ENCODE data around the gene FOXK1. TPM values are rescaled to one million over a fixed set of nuclear protein-coding genes. Genes with fewer than 3 reads are reported as not detected.

The FOXK1 gene
- total and polyA plus RNA-seq, 9 of the 15 experiments (the other 6 are each of a cell fraction or from before 2014, with no cell fraction given): 0.32 to 45.5 (median 8.1) TPM

DNA sequence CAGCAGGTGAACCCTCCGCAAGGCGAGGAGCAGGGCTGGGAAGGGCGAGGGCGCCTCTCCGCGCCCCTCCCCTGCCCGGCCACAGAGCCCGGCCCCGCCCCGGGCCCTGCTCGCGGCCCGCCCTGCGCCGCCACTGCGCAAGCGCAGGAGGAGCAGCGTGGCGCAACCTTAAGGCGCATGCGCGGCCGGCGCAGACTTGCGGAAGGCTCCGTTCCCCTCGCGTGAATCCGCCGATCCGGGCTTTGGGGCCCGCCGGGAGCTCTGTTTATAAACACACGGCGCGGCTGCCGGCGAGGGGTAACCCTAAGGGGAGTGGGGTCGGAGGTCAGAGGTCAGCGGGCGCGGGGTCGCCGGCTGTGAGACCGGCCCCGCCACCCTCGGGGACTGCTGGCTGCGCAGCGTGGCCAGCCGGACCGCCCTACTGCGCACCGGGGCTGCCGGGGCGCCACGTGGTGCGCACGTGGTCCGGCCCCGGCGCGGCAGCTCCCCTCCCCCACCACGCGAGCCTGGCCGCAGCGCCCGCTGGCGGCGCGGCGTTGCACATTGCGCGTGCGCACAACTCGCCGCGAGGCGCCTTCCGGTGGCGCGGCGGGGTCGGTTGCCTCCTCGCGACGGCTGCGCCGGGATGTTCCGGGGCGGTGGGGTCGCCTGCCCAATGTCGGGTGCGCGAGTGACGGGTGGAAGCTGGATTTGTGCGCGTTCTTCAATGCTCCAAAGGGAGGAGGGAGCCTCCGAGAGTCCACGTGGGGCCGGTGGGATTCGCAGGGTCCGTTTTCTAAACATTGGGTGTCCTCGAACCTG is 40.2 kb upstream of the FOXK1 start (continued):
- TF ChIP-seq, protein P1, sequence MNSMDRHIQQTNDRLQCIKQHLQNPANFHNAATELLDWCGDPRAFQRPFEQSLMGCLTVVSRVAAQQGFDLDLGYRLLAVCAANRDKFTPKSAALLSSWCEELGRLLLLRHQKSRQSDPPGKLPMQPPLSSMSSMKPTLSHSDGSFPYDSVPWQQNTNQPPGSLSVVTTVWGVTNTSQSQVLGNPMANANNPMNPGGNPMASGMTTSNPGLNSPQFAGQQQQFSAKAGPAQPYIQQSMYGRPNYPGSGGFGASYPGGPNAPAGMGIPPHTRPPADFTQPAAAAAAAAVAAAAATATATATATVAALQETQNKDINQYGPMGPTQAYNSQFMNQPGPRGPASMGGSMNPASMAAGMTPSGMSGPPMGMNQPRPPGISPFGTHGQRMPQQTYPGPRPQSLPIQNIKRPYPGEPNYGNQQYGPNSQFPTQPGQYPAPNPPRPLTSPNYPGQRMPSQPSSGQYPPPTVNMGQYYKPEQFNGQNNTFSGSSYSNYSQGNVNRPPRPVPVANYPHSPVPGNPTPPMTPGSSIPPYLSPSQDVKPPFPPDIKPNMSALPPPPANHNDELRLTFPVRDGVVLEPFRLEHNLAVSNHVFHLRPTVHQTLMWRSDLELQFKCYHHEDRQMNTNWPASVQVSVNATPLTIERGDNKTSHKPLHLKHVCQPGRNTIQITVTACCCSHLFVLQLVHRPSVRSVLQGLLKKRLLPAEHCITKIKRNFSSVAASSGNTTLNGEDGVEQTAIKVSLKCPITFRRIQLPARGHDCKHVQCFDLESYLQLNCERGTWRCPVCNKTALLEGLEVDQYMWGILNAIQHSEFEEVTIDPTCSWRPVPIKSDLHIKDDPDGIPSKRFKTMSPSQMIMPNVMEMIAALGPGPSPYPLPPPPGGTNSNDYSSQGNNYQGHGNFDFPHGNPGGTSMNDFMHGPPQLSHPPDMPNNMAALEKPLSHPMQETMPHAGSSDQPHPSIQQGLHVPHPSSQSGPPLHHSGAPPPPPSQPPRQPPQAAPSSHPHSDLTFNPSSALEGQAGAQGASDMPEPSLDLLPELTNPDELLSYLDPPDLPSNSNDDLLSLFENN (IDR thresholded peaks at IDR 0.05; ENCODE audit: low read depth in 2 of 2, low read length in 2 of 2): peak in 1 of 2 experiments; percentile 74; a peak in 2 of 4 replicates
- TF ChIP-seq IRF1 (CRISPR knock-in tag; IDR thresholded peaks at IDR 0.05; ENCODE audit: borderline replicate concordance): no peak
- peak; percentile 90 for TF ChIP-seq TOE1 (IDR thresholded peaks at IDR 0.05; ENCODE audit: borderline replicate concordance)
- peak; percentile 82; the same call in 1 of the 2 replicates for TF ChIP-seq TOE1 (CRISPR knock-in tag; IDR thresholded peaks at IDR 0.05; ENCODE audit: borderline replicate concordance, low read depth)
- peak; percentile 99 for TF ChIP-seq E2F6 (IDR thresholded peaks at IDR 0.05; ENCODE audit: borderline replicate concordance in 1 of 2, extremely low read depth in 1 of 2, insufficient read depth in 1 of 2, insufficient read length in 1 of 2, low read depth in 1 of 2, low read length in 1 of 2, poor library complexity in 1 of 2, severe bottlenecking in 1 of 2)
- TF ChIP-seq NEUROD1 (IDR thresholded peaks at IDR 0.05; ENCODE audit: borderline replicate concordance, low read depth, low read length, partially characterized antibody): peak; percentile 98
- TF ChIP-seq PTRF (tag; IDR thresholded peaks at IDR 0.05): no peak
- TF ChIP-seq KDM5B (IDR thresholded peaks at IDR 0.05; ENCODE audit: insufficient replicate concordance, low read depth, low read length): peak; percentile 96
- TF ChIP-seq POLR2G (IDR thresholded peaks at IDR 0.05; ENCODE audit: low read depth, low read length): peak; percentile 98
- peak; percentile 79 for TF ChIP-seq KAT2B (IDR thresholded peaks at IDR 0.05; ENCODE audit: low read depth, low read length)
- no peak for TF ChIP-seq MTA1 (IDR thresholded peaks at IDR 0.05; ENCODE audit: borderline replicate concordance)
- peak; percentile 96; the same call in 1 of the 2 replicates for TF ChIP-seq ZNF395 (CRISPR knock-in tag; IDR thresholded peaks at IDR 0.05)
- TF ChIP-seq HDAC1 (IDR thresholded peaks at IDR 0.05): peak in 1 of 2 experiments; percentile 91; a peak in 2 of 4 replicates
- TF ChIP-seq TCF3 (CRISPR knock-in tag; IDR thresholded peaks at IDR 0.05): peak; percentile 40; the same call in 1 of the 2 replicates
- TF ChIP-seq, protein P2, sequence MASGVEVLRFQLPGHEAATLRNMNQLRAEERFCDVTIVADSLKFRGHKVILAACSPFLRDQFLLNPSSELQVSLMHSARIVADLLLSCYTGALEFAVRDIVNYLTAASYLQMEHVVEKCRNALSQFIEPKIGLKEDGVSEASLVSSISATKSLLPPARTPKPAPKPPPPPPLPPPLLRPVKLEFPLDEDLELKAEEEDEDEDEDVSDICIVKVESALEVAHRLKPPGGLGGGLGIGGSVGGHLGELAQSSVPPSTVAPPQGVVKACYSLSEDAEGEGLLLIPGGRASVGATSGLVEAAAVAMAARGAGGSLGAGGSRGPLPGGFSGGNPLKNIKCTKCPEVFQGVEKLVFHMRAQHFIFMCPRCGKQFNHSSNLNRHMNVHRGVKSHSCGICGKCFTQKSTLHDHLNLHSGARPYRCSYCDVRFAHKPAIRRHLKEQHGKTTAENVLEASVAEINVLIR (CRISPR knock-in tag; IDR thresholded peaks at IDR 0.05): peak; percentile 38
- peak; percentile 94 for TF ChIP-seq GATAD2B (IDR thresholded peaks at IDR 0.05; ENCODE audit: borderline replicate concordance)

All from K562 (cell line).